GOT3 (cell line): Measurements from ENCODE around the gene ATG4B.
"Not testable (repeated sequence)": the region's sequence is repeated elsewhere in the genome, so short reads cannot be mapped to it uniquely, and the experiment has no call there.

ENCODE experiments used
- DNase-seq: peaks from one replicate; lab custom pipeline; 2025; ENCODE audit warnings: mixed read lengths; lab: John Stamatoyannopoulos, UW

The ATG4B gene

GRCh38 chr2:241640165-241640795, 2.8 kb downstream of the ATG4B start:
- DNase-seq: no peak

GRCh38 chr2:241641631-241642030, 4.1 kb downstream of the ATG4B start:
- no peak for DNase-seq

GRCh38 chr2:241645056-241645914, 7.8 kb downstream of the ATG4B start:
- no peak for DNase-seq

- no peak for DNase-seq
Measured at GRCh38 chr2:241645915-241646645, 8.6 kb downstream of the ATG4B start.

GRCh38 chr2:241648453-241648852, 11.0 kb downstream of the ATG4B start:
- DNase-seq: no peak

GRCh38 chr2:241649404-241649803, 11.9 kb downstream of the ATG4B start:
- no peak for DNase-seq

- no peak for DNase-seq
Measured at GRCh38 chr2:241649927-241650326, 12.4 kb downstream of the ATG4B start.

- DNase-seq: no peak
Measured at GRCh38 chr2:241652142-241652541, 14.6 kb downstream of the ATG4B start.

- DNase-seq: no peak
Measured at GRCh38 chr2:241652722-241653121, 15.2 kb downstream of the ATG4B start.

- no peak for DNase-seq
Measured at GRCh38 chr2:241653210-241653750, 15.8 kb downstream of the ATG4B start.

- no peak for DNase-seq
Measured at GRCh38 chr2:241654551-241654950, 17.1 kb downstream of the ATG4B start.

GRCh38 chr2:241655516-241656189, 18.2 kb downstream of the ATG4B start:
- no peak for DNase-seq

GRCh38 chr2:241656190-241656741, 18.8 kb downstream of the ATG4B start:
- DNase-seq: no peak

- no peak for DNase-seq
Measured at GRCh38 chr2:241657786-241658254, 20.3 kb downstream of the ATG4B start.

- no peak for DNase-seq
Measured at GRCh38 chr2:241658296-241658695, 20.8 kb downstream of the ATG4B start.

GRCh38 chr2:241659150-241659739, 21.8 kb downstream of the ATG4B start:
- no peak for DNase-seq

- DNase-seq: no peak
Measured at GRCh38 chr2:241660593-241661213, 23.2 kb downstream of the ATG4B start.

GRCh38 chr2:241662731-241663130, 25.2 kb downstream of the ATG4B start:
- DNase-seq: not testable (repeated sequence)

GRCh38 chr2:241665731-241666440, 28.4 kb downstream of the ATG4B start:
- no peak for DNase-seq
